Stomach (tissue), 9 donors: ENCODE data around the gene UNC119B. TPM values are rescaled to one million over a fixed set of nuclear protein-coding genes. Genes with fewer than 3 reads are reported as not detected.

Experiments used
- DNase-seq, 2 donors: peaks; one replicate each; pipeline versions ENCODE4 v3.0.0 to v3.0.0-alpha.2; 2013 to 2019
- H3K27ac ChIP-seq, 5 donors: fragments of 200-600 bp in 4 of 5; sonication (generic) in 4 of 5; one replicate each; pipeline ENCODE4 v1.5.1; 2013 to 2019; ENCODE audit warnings: mild to moderate bottlenecking in 1 of 5, moderate library complexity in 1 of 5
- H3K27me3 ChIP-seq, 3 donors: fragments of 200-600 bp; sonication (generic); one replicate each; pipeline ENCODE4 v1.5.1; 2017 to 2019; ENCODE audit warnings: mixed run types in 1 of 3
- H3K36me3 ChIP-seq, 4 donors: fragments of 200-600 bp; sonication (generic); 1 replicate in 3 of 4; 2 replicates in 1 of 4; pipeline ENCODE4 v1.5.1; 2016 to 2019
- H3K4me1 ChIP-seq, 4 donors: fragments of 200-600 bp; sonication (generic); one replicate each; pipeline ENCODE4 v1.5.1; 2016 to 2019
- H3K4me3 ChIP-seq, 4 donors: fragments of 200-600 bp; sonication (generic) in 3 of 4; one replicate each; pipeline ENCODE4 v1.5.1; 2016 to 2019; ENCODE audit warnings: mild to moderate bottlenecking in 1 of 4
- H3K9me3 ChIP-seq, 4 donors: fragments of 200-600 bp; sonication (generic); one replicate each; pipeline ENCODE4 v1.5.1; 2016 to 2019
- CTCF ChIP-seq, 7 experiments: fragments of 450-650 bp in 4 of 7; fragments of 200-600 bp in 3 of 7; sonication (generic) in 3 of 7; IDR thresholded peaks; one replicate each; pipeline ENCODE4 v1.5.1; 2016 to 2019; ENCODE audit warnings: antibody characterized with exemption in 7 of 7, control low read depth in 2 of 7, mild to moderate bottlenecking in 1 of 7
- EP300 ChIP-seq: sonication (generic); formaldehyde crosslinking; IDR thresholded peaks from one replicate; pipeline ENCODE4 v1.6.1; 2017; ENCODE audit warnings: antibody characterized with exemption
- POLR2A ChIP-seq, 4 donors: fragments of 450-650 bp; IDR thresholded peaks; one replicate each; pipeline ENCODE4 v1.6.1; 2016; ENCODE audit warnings: antibody characterized with exemption in 4 of 4, control low read depth in 2 of 4, mild to moderate bottlenecking in 1 of 4, moderate library complexity in 1 of 4
- POLR2AphosphoS5 ChIP-seq, 3 donors: sonication (generic); formaldehyde crosslinking; IDR thresholded peaks; one replicate each; pipeline ENCODE4 v1.6.1; 2016; ENCODE audit warnings: antibody characterized with exemption in 3 of 3
- WGBS, 5 donors: extraction: QIAGEN DNeasy Blood & Tissue Kit in 3 of 5; methylation state at CpG; one replicate each; pipeline versions ENCODE4 v1.1.5 to v1.1.7; 2013 to 2018; 5-methylcytosine and 5-hydroxymethylcytosine counted together
- intact Hi-C: fragments of 100-400 bp; cut with DNase I; formaldehyde crosslinking; loops from one replicate; pipeline ENCODE4 v1.15.1; 2023; ENCODE audit warnings: low total_unique reads
- polyA plus RNA-seq, 3 donors: library from polyadenylated mRNA; stranded (reverse); fragments of 200-250 nt; gene quantifications; one replicate each; pipeline ENCODE4 v1.2.3, GENCODE V29; 2013
- total RNA-seq, 5 donors: library from RNA; depleted of rRNA; stranded (reverse); fragments of >200 nt; gene quantifications; one replicate each; pipeline versions ENCODE4 v1.1.0 to v1.2.3, GENCODE V29; 2014 to 2016
- donor health status: healthy with polysubstance abuse.
- donor health status: Bipolar disorder and iron deficiency.
- donor health status: healthy.

The UNC119B gene
- total and polyA plus RNA-seq, 8 donors, result 8.2 to 26.8 (median 15.1) TPM

- peaks cover 38 to 88% (median 77%) of the 10 kb centered on the region in 4 donors for H3K36me3 ChIP-seq
- H3K27me3 ChIP-seq, result no peaks in the 10 kb centered on the region
- WGBS, 5 donors, result 83 to 92% (median 86%) methylated on average over 9 of the region's 9 CpGs
- H3K9me3 ChIP-seq, result no peaks in the 10 kb centered on the region
- intact Hi-C loops, result no loop called here
- H3K4me3 ChIP-seq, result no peak overlapping the region
- peaks cover 4 to 20% (median 14%) of the 10 kb centered on the region in 4 donors for H3K4me1 ChIP-seq
- no peak for TF ChIP-seq EP300
- TF ChIP-seq POLR2A (IDR thresholded peaks at IDR 0.05), result no peak
- TF ChIP-seq POLR2AphosphoS5 (IDR thresholded peaks at IDR 0.05), result no peak
- no peak for TF ChIP-seq CTCF (IDR thresholded peaks at IDR 0.05)
- no peak overlapping the region for H3K27ac ChIP-seq
- no peak for DNase-seq
Measured at GRCh38 chr12:120764816-120765215, 54.6 kb downstream of the UNC119B start.

- no peak for DNase-seq
- Histone ChIP-seq H3K9me3 (no peaks in the 10 kb centered on the region), H3K27me3 (no peaks in the 10 kb centered on the region), H3K4me1 (peaks cover 4 to 11% (median 9%) of the 10 kb centered on the region in 4 donors), H3K36me3 (peaks cover 38 to 82% (median 77%) of the 10 kb centered on the region in 4 donors), H3K27ac (no peak overlapping the region), H3K4me3 (no peak overlapping the region)
- WGBS, 5 donors, result 80 to 98% (median 88%) methylated on average over 4 to 5 of the region's 5 CpGs
- no peak for TF ChIP-seq POLR2A (IDR thresholded peaks at IDR 0.05)
- no peak for TF ChIP-seq CTCF (IDR thresholded peaks at IDR 0.05)
- TF ChIP-seq EP300, result no peak
- no peak for TF ChIP-seq POLR2AphosphoS5 (IDR thresholded peaks at IDR 0.05)
- intact Hi-C loops, result no loop called here
Measured at GRCh38 chr12:120766566-120766965, 56.3 kb downstream of the UNC119B start.

GRCh38 chr12:120767071-120768024, 57.1 kb downstream of the UNC119B start:
- 71 to 83% (median 76%) methylated on average over 11 of the region's 11 CpGs for WGBS, 5 donors
- intact Hi-C loops, result no loop called here
- Histone ChIP-seq H3K27ac (no peak overlapping the region), H3K9me3 (no peaks in the 10 kb centered on the region), H3K36me3 (peaks cover 38 to 86% (median 80%) of the 10 kb centered on the region in 4 donors), H3K4me1 (peaks cover 0 to 4% (median 2%) of the 10 kb centered on the region in 4 donors), H3K27me3 (no peaks in the 10 kb centered on the region), H3K4me3 (no peak overlapping the region)
- peak in 1 of 2 donors; percentile 44 for DNase-seq
- TF ChIP-seq CTCF (IDR thresholded peaks at IDR 0.05) (no peak), EP300 (no peak), POLR2A (IDR thresholded peaks at IDR 0.05) (no peak), POLR2AphosphoS5 (IDR thresholded peaks at IDR 0.05) (no peak)

GRCh38 chr12:120771097-120771496, 60.8 kb downstream of the UNC119B start:
- Histone ChIP-seq H3K36me3 (peaks cover 30 to 78% (median 72%) of the 10 kb centered on the region in 4 donors), H3K27me3 (no peaks in the 10 kb centered on the region), H3K27ac (no peak overlapping the region), H3K9me3 (no peaks in the 10 kb centered on the region), H3K4me3 (no peak overlapping the region), H3K4me1 (no peaks in the 10 kb centered on the region)
- TF ChIP-seq EP300 (no peak), POLR2A (IDR thresholded peaks at IDR 0.05) (no peak), CTCF (IDR thresholded peaks at IDR 0.05) (no peak), POLR2AphosphoS5 (IDR thresholded peaks at IDR 0.05) (no peak)
- intact Hi-C loops, result no loop called here
- 86 to 93% (median 88%) methylated on average over 11 of the region's 11 CpGs for WGBS, 5 donors
- DNase-seq, result no peak

Other genes with a start within 250 kb of the UNC119B start
- 100 to 1,000 TPM in 2 of 5 donors, 10 to 100 TPM in 3; 41.1 to 218 (median 92.3) TPM for gene SRSF9, start 240.7 kb upstream of the UNC119B start, total RNA-seq
- 100 to 1,000 TPM in 2 of 3 donors, 10 to 100 TPM in 1; 86.1 to 116 (median 112) TPM for gene SRSF9, start 240.7 kb upstream of the UNC119B start, polyA plus RNA-seq
- gene DYNLL1, start 214.3 kb upstream of the UNC119B start, total RNA-seq, result 100 to 1,000 TPM in 4 of 5 donors, 10 to 100 TPM in 1; 27.2 to 197 (median 114) TPM
- gene DYNLL1, start 214.3 kb upstream of the UNC119B start, polyA plus RNA-seq, result 100 to 1,000 TPM; 476 to 580 (median 578) TPM
- 10 to 100 TPM in 3 of 5 donors, 1 to 10 TPM in 2; 2.6 to 32.4 (median 10.5) TPM for gene COQ5, start 181.3 kb upstream of the UNC119B start, total RNA-seq
- gene COQ5, start 181.3 kb upstream of the UNC119B start, polyA plus RNA-seq, result 10 to 100 TPM; 24.0 to 31.8 (median 27.8) TPM
- 100 to 1,000 TPM; 189 to 656 (median 318) TPM for gene RNF10, start 176.1 kb upstream of the UNC119B start, total RNA-seq
- gene RNF10, start 176.1 kb upstream of the UNC119B start, polyA plus RNA-seq, result 100 to 1,000 TPM; 124 to 157 (median 133) TPM
- gene POP5, start 129.1 kb upstream of the UNC119B start, total RNA-seq, result 10 to 100 TPM; 10.5 to 62.3 (median 34.3) TPM
- 10 to 100 TPM; 33.9 to 51.2 (median 49.1) TPM for gene POP5, start 129.1 kb upstream of the UNC119B start, polyA plus RNA-seq
- 1 to 10 TPM in 2 of 5 donors, not detected in 3; 1.1 to 2.0 TPM for gene CABP1, start 69.8 kb upstream of the UNC119B start, total RNA-seq
- 1 to 10 TPM; 1.5 to 2.4 (median 2.0) TPM for gene CABP1, start 69.8 kb upstream of the UNC119B start, polyA plus RNA-seq
- 1,000 to 10,000 TPM in 1 of 5 donors, 10 to 100 TPM in 4; 22.2 to 1,695 (median 86.6) TPM for gene MLEC, start 23.3 kb upstream of the UNC119B start, total RNA-seq
- 10 to 100 TPM; 15.1 to 28.4 (median 17.1) TPM for gene MLEC, start 23.3 kb upstream of the UNC119B start, polyA plus RNA-seq
- gene ACADS, start 15.4 kb downstream of the UNC119B start, total RNA-seq, result 100 to 1,000 TPM in 2 of 5 donors, 10 to 100 TPM in 3; 16.5 to 313 (median 28.5) TPM
- 10 to 100 TPM; 31.1 to 60.6 (median 46.3) TPM for gene ACADS, start 15.4 kb downstream of the UNC119B start, polyA plus RNA-seq
- 10 to 100 TPM; 13.9 to 63.4 (median 23.5) TPM for gene SPPL3, start 193.9 kb downstream of the UNC119B start, total RNA-seq
- gene SPPL3, start 193.9 kb downstream of the UNC119B start, polyA plus RNA-seq, result 10 to 100 TPM in 1 of 3 donors, 1 to 10 TPM in 2; 5.0 to 13.4 (median 7.6) TPM